IMR-90 (cell line): ENCODE results near the gene CCDC40.

ENCODE experiments used
- CTCF ChIP-seq: conservative IDR thresholded peaks from 2 replicates; pipeline ENCODE4 v1.5.1; 2012; ENCODE audit warnings: mild to moderate bottlenecking, low read depth, low read length, improper control_type of control experiment
- MAFK ChIP-seq: IDR thresholded peaks from 2 replicates; pipeline ENCODE4 v1.6.1; 2012; ENCODE audit warnings: low read depth, low read length, improper control_type of control experiment

- TF ChIP-seq MAFK (no peak), CTCF (no peak)
Measured at GRCh38 chr17:80047176-80047575, 10.7 kb downstream of the CCDC40 start.
